DMS53 treated with DMSO at 0.1 percent for 48 hours (cell line): ENCODE results near the gene WNT7B.

ENCODE experiments used
- DNase-seq: peaks from one replicate; lab custom pipeline; 2025; ENCODE audit not compliant: unreplicated experiment; lab: John Stamatoyannopoulos, UW

The WNT7B gene

GRCh38 chr22:45879552-45879949, 97.4 kb downstream of the WNT7B start:
- DNase-seq: no peak

GRCh38 chr22:45878901-45879551, 97.9 kb downstream of the WNT7B start:
- no peak for DNase-seq

DNA sequence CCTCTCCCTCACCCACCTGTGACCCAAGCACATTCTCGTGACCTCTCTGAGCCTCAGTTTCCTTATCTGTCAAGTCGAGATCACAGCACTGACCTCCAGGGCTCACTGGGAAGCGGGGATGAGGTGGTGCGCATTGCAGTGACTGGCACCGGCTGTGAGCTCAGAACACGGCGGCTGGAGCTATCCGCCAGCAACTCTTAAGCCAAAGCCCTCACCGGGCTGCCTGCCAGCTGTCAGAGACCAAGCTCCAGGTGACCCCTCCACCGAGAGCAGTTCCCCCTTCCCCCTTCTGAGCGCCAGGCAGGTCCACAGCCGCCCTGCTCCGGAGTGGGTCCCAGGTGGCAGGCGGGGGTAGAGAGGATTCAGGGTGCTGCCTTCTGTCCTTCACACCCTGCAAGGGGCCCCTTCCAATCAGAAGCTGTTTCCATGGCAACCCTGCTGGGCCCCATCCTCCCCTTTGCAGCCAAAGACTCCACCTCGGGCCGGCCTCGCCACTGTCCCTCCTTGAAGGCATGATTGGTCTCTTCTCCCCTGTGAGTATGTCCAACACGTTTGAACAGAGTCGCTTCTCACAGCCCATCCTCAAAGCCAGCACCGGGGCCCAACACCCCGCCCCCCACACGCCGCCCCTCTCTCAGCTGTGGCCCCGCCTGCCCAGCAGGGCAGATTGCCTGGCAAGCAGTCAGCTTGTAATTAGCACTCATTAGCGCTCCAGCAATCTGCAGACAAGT, 98.7 kb downstream of the WNT7B start:
- no peak for DNase-seq

DNA sequence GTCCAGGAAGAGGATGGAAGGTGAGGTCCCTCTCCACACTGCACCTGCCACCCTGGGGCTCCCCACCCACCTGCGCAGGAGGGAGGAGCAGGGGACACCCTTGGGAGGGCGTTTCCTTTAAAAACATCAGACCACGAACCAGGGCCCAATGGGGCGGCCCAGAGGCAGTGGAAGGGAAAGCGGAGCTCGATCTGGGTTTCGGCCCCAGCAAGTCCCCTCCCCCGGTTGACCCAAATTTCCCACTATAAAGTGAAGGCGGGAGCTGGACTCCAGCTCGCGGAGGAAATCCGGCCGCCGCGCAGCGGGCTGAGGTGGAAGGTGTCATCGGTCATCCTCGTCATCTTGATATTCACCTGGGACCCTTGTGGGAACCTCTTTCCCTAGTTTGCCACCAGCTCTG, 99.3 kb downstream of the WNT7B start:
- DNase-seq: no peak

- DNase-seq: no peak
Observed at GRCh38 chr22:45877036-45877380, 100.0 kb downstream of the WNT7B start.

GRCh38 chr22:45876136-45877035, 100.6 kb downstream of the WNT7B start:
- DNase-seq: no peak

- DNase-seq: no peak
Observed at GRCh38 chr22:45872659-45873263, 104.2 kb downstream of the WNT7B start.

DNA sequence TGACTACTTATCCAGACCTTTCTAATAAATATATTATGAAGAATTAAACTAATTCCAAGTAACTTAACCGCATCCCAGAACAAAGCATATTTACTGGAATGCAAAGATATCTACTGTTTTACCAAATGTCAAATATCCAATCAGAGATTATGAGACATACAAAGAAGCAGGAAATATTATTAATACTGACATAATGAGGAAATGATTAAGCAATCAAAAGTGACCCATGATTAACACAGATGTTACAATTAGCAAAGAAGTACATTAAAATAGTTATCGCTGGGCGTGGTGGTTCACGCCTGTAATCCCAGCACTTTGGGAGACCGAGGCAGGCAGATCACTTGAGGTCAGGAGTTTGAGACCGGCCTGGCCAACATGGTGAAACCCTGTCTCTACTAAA, 105.2 kb downstream of the WNT7B start:
- no peak for DNase-seq
